ENCODE data around the gene FPGS. TPM values are rescaled to one million over a fixed set of nuclear protein-coding genes. Genes with fewer than 3 reads are reported as not detected.
A peak's percentile ranks its signal among the peaks of the same experiment; 100 is the strongest.

FPGS gene
- total RNA-seq, 1 experiment from 2014 or later: 49.0 TPM

DNA sequence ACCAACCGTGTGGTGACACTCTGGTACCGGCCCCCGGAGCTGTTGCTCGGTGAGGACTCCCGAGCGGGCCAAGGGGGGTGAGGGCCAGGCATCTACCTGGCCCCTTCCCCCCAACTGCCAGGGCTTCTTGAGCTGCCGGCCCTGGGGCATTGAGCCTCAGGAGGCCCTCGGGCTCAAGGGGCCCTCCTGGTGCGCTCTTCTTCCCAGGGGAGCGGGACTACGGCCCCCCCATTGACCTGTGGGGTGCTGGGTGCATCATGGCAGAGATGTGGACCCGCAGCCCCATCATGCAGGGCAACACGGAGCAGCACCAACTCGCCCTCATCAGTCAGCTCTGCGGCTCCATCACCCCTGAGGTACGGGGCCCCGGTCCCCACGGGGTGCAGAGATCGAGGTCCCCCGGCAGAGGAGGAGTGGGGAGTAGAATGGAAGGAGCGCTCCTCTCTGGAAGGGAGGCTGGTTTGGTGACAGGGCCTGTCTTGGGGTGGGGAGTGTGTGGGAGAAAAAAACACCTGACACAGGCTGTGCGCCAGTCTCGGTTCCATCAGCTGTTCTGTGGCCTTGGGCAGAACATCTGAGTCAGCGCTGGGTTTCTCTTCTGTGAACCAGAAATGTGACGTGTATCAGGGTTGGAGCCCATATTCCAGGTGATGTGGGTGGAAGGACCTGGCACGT, 14.2 kb upstream of the FPGS start:
- Histone ChIP-seq H3K4me3 (no peak overlapping the region), H3K4me1 (replicated peaks) (peaks cover 12% of the 10 kb centered on the region), H3K9me3 (replicated peaks) (no peaks in the 10 kb centered on the region), H3K27me3 (replicated peaks) (no peaks in the 10 kb centered on the region), H3K27ac (no peak overlapping the region), H3K36me3 (peaks cover 75% of the 10 kb centered on the region)
- no peak for DNase-seq (ENCODE audit: low read depth in 1 of 2, low spot score in 2 of 2)

DNA sequence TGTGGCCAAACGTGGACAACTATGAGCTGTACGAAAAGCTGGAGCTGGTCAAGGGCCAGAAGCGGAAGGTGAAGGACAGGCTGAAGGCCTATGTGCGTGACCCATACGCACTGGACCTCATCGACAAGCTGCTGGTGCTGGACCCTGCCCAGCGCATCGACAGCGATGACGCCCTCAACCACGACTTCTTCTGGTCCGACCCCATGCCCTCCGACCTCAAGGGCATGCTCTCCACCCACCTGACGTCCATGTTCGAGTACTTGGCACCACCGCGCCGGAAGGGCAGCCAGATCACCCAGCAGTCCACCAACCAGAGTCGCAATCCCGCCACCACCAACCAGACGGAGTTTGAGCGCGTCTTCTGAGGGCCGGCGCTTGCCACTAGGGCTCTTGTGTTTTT, 13.5 kb upstream of the FPGS start:
- Histone ChIP-seq H3K27ac (no peak overlapping the region), H3K9me3 (replicated peaks) (no peaks in the 10 kb centered on the region), H3K27me3 (replicated peaks) (no peaks in the 10 kb centered on the region), H3K4me3 (no peak overlapping the region), H3K4me1 (replicated peaks) (peaks cover 12% of the 10 kb centered on the region), H3K36me3 (peaks cover 79% of the 10 kb centered on the region)
- no peak for DNase-seq (ENCODE audit: low read depth in 1 of 2, low spot score in 2 of 2)

GRCh38 chr9:127790094-127790855, 12.4 kb upstream of the FPGS start:
- no peak overlapping the region for H3K27ac ChIP-seq
- peaks cover 79% of the 10 kb centered on the region for H3K36me3 ChIP-seq
- H3K4me1 ChIP-seq (replicated peaks): peaks cover 8% of the 10 kb centered on the region
- H3K27me3 ChIP-seq (replicated peaks): no peaks in the 10 kb centered on the region
- no peak for DNase-seq (ENCODE audit: low read depth in 1 of 2, low spot score in 2 of 2)
- no peak overlapping the region for H3K4me3 ChIP-seq
- no peaks in the 10 kb centered on the region for H3K9me3 ChIP-seq (replicated peaks)

GRCh38 chr9:127791085-127791484, 11.6 kb upstream of the FPGS start:
- DNase-seq (ENCODE audit: low read depth in 1 of 2, low spot score in 2 of 2): no peak
- peaks cover 76% of the 10 kb centered on the region for H3K36me3 ChIP-seq
- H3K27ac ChIP-seq: no peak overlapping the region
- H3K27me3 ChIP-seq (replicated peaks): no peaks in the 10 kb centered on the region
- H3K9me3 ChIP-seq (replicated peaks): no peaks in the 10 kb centered on the region
- no peak overlapping the region for H3K4me3 ChIP-seq
- peaks cover 10% of the 10 kb centered on the region for H3K4me1 ChIP-seq (replicated peaks)

GRCh38 chr9:127792417-127793031, 10.2 kb upstream of the FPGS start:
- Histone ChIP-seq H3K36me3 (peaks cover 61% of the 10 kb centered on the region), H3K4me1 (replicated peaks) (peaks cover 20% of the 10 kb centered on the region), H3K27me3 (replicated peaks) (no peaks in the 10 kb centered on the region), H3K4me3 (no peak overlapping the region), H3K9me3 (replicated peaks) (no peaks in the 10 kb centered on the region), H3K27ac (no peak overlapping the region)
- DNase-seq (ENCODE audit: low read depth in 1 of 2, low spot score in 2 of 2): no peak

DNA sequence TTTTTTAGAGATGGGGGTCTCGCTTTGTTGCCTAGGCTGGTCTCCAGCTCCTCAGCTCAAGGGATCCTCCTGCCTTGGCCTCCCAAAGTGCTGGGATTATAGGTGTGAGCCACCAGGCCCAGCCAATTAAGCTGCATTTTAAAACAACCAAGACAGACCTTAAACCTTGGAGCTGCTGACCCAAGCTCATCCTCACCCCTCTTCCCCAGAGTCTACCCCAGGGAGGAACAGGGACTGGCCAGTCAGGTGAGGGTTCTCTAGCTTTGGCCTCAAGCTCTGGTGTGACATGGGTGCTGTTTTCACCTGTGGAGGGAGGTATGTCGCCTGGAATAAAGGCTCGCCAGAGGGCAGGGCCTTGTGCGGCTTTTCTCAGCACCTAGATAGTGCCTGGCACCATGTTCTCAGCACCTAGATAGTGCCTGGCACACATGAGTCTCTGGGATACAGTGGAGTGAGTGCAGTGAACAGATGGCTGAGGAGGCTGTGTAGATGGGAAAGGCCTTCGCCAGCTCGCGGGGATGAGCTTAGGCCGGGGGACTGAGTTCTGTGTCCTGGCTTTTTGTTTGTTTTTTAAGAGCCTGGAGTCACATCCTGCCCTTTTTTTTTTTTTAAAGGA, 9.5 kb upstream of the FPGS start:
- Histone ChIP-seq H3K36me3 (peaks cover 55% of the 10 kb centered on the region), H3K27me3 (replicated peaks) (no peaks in the 10 kb centered on the region), H3K9me3 (replicated peaks) (no peaks in the 10 kb centered on the region), H3K4me3 (no peak overlapping the region), H3K4me1 (replicated peaks) (peaks cover 20% of the 10 kb centered on the region), H3K27ac (no peak overlapping the region)
- DNase-seq (ENCODE audit: low read depth in 1 of 2, low spot score in 2 of 2): no peak

- H3K4me3 ChIP-seq: no peak overlapping the region
- no peaks in the 10 kb centered on the region for H3K27me3 ChIP-seq (replicated peaks)
- H3K27ac ChIP-seq: no peak overlapping the region
- peaks cover 45% of the 10 kb centered on the region for H3K36me3 ChIP-seq
- peaks cover 20% of the 10 kb centered on the region for H3K4me1 ChIP-seq (replicated peaks)
- DNase-seq (ENCODE audit: low read depth in 1 of 2, low spot score in 2 of 2): no peak
- H3K9me3 ChIP-seq (replicated peaks): no peaks in the 10 kb centered on the region
These were observed 8.5 kb upstream of the FPGS start for GRCh38 chr9:127794001-127794791.

GRCh38 chr9:127796225-127796813, 6.4 kb upstream of the FPGS start:
- Histone ChIP-seq H3K27me3 (replicated peaks) (no peaks in the 10 kb centered on the region), H3K36me3 (peaks cover 23% of the 10 kb centered on the region), H3K27ac (no peak overlapping the region), H3K9me3 (replicated peaks) (no peaks in the 10 kb centered on the region), H3K4me1 (replicated peaks) (peaks cover 23% of the 10 kb centered on the region), H3K4me3 (no peak overlapping the region)
- no peak for DNase-seq (ENCODE audit: low read depth in 1 of 2, low spot score in 2 of 2)

DNA sequence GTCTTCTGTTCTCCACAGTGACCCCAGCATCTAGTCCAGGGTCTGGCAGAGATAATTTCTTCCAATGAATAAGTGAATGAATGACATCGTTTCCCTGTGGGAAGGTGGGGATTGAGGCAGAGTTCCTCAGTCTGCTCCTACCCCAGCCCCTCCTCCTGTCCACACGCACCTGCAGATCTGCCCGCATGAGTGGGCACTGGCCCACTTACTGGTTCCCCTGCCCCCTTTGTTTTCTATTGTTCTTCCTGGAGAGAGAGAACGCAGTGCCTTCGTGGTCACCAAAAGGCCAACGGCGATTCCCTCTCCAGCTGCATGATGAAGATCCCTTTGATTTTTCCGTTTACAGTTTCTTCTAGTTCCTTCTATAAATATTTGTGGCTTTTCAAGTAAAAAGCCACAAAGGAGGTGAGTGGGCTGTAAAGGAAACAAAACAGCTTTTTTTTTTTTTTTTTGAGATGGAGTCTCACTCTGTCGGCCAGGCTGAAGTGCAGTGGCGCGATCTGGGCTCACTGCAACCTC, 5.8 kb upstream of the FPGS start:
- H3K36me3 ChIP-seq: peaks cover 17% of the 10 kb centered on the region
- peaks cover 23% of the 10 kb centered on the region for H3K4me1 ChIP-seq (replicated peaks)
- no peaks in the 10 kb centered on the region for H3K9me3 ChIP-seq (replicated peaks)
- H3K4me3 ChIP-seq: no peak overlapping the region
- DNase-seq (ENCODE audit: low read depth in 1 of 2, low spot score in 2 of 2): peak in 1 of 2 experiments; percentile 65
- H3K27ac ChIP-seq: no peak overlapping the region
- H3K27me3 ChIP-seq (replicated peaks): no peaks in the 10 kb centered on the region

- no peak overlapping the region for H3K27ac ChIP-seq
- H3K4me1 ChIP-seq (replicated peaks): peaks cover 23% of the 10 kb centered on the region
- H3K9me3 ChIP-seq (replicated peaks): no peaks in the 10 kb centered on the region
- no peaks in the 10 kb centered on the region for H3K27me3 ChIP-seq (replicated peaks)
- H3K36me3 ChIP-seq: peaks cover 31% of the 10 kb centered on the region
- DNase-seq (ENCODE audit: low read depth in 1 of 2, low spot score in 2 of 2): no peak
- H3K4me3 ChIP-seq: peak overlapping the region; percentile 91
These were observed 617 bp upstream of the FPGS start for GRCh38 chr9:127801955-127802575.

GRCh38 chr9:127803507-127804352, 1.0 kb downstream of the FPGS start:
- Histone ChIP-seq H3K4me1 (replicated peaks) (peaks cover 18% of the 10 kb centered on the region), H3K9me3 (replicated peaks) (no peaks in the 10 kb centered on the region), H3K27me3 (replicated peaks) (no peaks in the 10 kb centered on the region), H3K27ac (peak overlapping the region; percentile 86), H3K4me3 (peak overlapping the region; percentile 91), H3K36me3 (peaks cover 47% of the 10 kb centered on the region)
- DNase-seq (ENCODE audit: low read depth in 1 of 2, low spot score in 2 of 2): peak; percentile 43 to 72

- H3K27me3 ChIP-seq (replicated peaks): no peaks in the 10 kb centered on the region
- H3K36me3 ChIP-seq: peaks cover 61% of the 10 kb centered on the region
- no peak overlapping the region for H3K27ac ChIP-seq
- no peak overlapping the region for H3K4me3 ChIP-seq
- no peaks in the 10 kb centered on the region for H3K9me3 ChIP-seq (replicated peaks)
- H3K4me1 ChIP-seq (replicated peaks): peaks cover 18% of the 10 kb centered on the region
- no peak for DNase-seq (ENCODE audit: low read depth in 1 of 2, low spot score in 2 of 2)
These were observed 2.9 kb downstream of the FPGS start for GRCh38 chr9:127805620-127806019.
